SK-N-SH (cell line): ENCODE data around the gene GLYR1.

Experiments used
- CHD2 ChIP-seq: fragments of 150-350 bp; IDR thresholded peaks from 2 replicates; pipeline ENCODE4 v1.6.1; 2018; ENCODE audit warnings: low read length; ENCODE audit not compliant: partially characterized antibody
- EP300 ChIP-seq, 2 experiments: IDR thresholded peaks; 2 replicates each; pipeline versions ENCODE4 v1.4.0 to v1.6.1; 2012; ENCODE audit warnings: borderline replicate concordance in 1 of 2, low read depth in 1 of 2, low read length in 1 of 2
- EZH2phosphoT487 ChIP-seq: fragments of 200-600 bp; sonication (generic); IDR thresholded peaks from 2 replicates; pipeline ENCODE4 v1.6.1; 2017; ENCODE audit warnings: low read depth, mixed run types, mild to moderate bottlenecking, antibody characterized with exemption, moderate library complexity, borderline replicate concordance
- JUND ChIP-seq: IDR thresholded peaks from 2 replicates; pipeline ENCODE4 v1.4.0; 2012
- MEF2A ChIP-seq: IDR thresholded peaks from 2 replicates; pipeline ENCODE4 v1.4.0; 2012; ENCODE audit warnings: low read depth, borderline replicate concordance
- NFIC ChIP-seq: IDR thresholded peaks from 2 replicates; pipeline ENCODE4 v1.4.0; 2012; ENCODE audit warnings: borderline replicate concordance
- POLR2AphosphoS5 ChIP-seq: IDR thresholded peaks from 2 replicates; pipeline ENCODE4 v1.6.1; 2012; ENCODE audit warnings: low read depth, low read length
- RAD21 ChIP-seq: IDR thresholded peaks from 2 replicates; pipeline ENCODE4 v1.6.1; 2012; ENCODE audit warnings: mild to moderate bottlenecking, low read length
- REST ChIP-seq: IDR thresholded peaks from 2 replicates; pipeline ENCODE4 v1.6.1; 2012; ENCODE audit warnings: mild to moderate bottlenecking, low read depth, low read length, moderate library complexity
- SIN3A ChIP-seq: IDR thresholded peaks from 2 replicates; pipeline ENCODE4 v1.6.1; 2012; ENCODE audit warnings: low read depth, mild to moderate bottlenecking, low read length, moderate library complexity, borderline replicate concordance
- TCF12 ChIP-seq: IDR thresholded peaks from 2 replicates; pipeline ENCODE4 v1.4.0; 2012
- ZBTB33 ChIP-seq: IDR thresholded peaks from 2 replicates; pipeline ENCODE4 v1.4.0; 2012; ENCODE audit warnings: low read depth, borderline replicate concordance
- TF ChIP-seq, protein P1 (sequence below): fragments of 200-600 bp; sonication (generic); IDR thresholded peaks from 2 replicates; pipeline ENCODE4 v1.6.1; 2017; ENCODE audit warnings: antibody characterized with exemption, mild to moderate bottlenecking, moderate library complexity

DNA sequence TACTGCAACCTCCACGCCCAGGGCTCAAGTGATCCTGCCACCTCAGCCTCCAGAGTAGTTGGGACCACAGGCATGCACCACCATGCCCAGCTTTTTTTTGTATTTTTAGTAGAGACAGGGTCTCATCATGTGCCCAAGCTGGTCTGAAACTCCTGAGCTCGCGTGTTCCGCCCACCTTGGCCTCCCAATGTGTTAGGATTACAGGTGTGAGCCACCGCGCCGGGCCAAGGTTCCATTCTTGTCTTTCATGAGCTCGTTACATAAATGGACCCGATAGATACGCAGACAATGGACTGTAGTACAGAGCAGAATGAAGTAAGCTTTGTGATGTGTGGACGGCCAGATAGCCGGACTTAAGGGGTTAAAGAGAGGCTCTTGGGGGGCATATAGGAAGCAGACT lies 19.5 kb upstream of the GLYR1 start:
- TF ChIP-seq, protein P1, sequence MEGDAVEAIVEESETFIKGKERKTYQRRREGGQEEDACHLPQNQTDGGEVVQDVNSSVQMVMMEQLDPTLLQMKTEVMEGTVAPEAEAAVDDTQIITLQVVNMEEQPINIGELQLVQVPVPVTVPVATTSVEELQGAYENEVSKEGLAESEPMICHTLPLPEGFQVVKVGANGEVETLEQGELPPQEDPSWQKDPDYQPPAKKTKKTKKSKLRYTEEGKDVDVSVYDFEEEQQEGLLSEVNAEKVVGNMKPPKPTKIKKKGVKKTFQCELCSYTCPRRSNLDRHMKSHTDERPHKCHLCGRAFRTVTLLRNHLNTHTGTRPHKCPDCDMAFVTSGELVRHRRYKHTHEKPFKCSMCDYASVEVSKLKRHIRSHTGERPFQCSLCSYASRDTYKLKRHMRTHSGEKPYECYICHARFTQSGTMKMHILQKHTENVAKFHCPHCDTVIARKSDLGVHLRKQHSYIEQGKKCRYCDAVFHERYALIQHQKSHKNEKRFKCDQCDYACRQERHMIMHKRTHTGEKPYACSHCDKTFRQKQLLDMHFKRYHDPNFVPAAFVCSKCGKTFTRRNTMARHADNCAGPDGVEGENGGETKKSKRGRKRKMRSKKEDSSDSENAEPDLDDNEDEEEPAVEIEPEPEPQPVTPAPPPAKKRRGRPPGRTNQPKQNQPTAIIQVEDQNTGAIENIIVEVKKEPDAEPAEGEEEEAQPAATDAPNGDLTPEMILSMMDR: no peak
- TF ChIP-seq JUND (no peak), EP300 (IDR thresholded peaks at IDR 0.05; ENCODE audit: borderline replicate concordance in 1 of 2, low read depth in 1 of 2, low read length in 1 of 2) (no peak), ZBTB33 (no peak), REST (no peak), POLR2AphosphoS5 (no peak), NFIC (no peak), EZH2phosphoT487 (no peak), RAD21 (no peak), SIN3A (no peak), CHD2 (no peak), MEF2A (no peak), TCF12 (no peak)
